ENCODE data around the gene MELTF.
"Not testable (repeated sequence)": the region's sequence is repeated elsewhere in the genome, so short reads cannot be mapped to it uniquely, and the experiment has no call there.

Gene MELTF

GRCh38 chr3:197029511-197030167 is at the start of gene MELTF:
Gene MELTF, minus strand, starts transcription at chr3:197029817. Its CDS starts 115 bp downstream, at chr3:197029702.
- H3K4me3 ChIP-seq (ENCODE audit: low read depth, low read length) = peak within 1 kb of the TSS; percentile 50
- DNase-seq (ENCODE audit: low read depth) = peak; percentile 61
- peak; percentile 47 for TF ChIP-seq CTCF (conservative IDR thresholded peaks at IDR 0.05; ENCODE audit: low read depth, low read length)

GRCh38 chr3:197076415-197076814 is 46.8 kb upstream of the MELTF start:
- TF ChIP-seq CTCF (conservative IDR thresholded peaks at IDR 0.05; ENCODE audit: low read depth, low read length) = no peak
- DNase-seq (ENCODE audit: low read depth) = no peak
- no peak overlapping the region for H3K4me3 ChIP-seq (ENCODE audit: low read depth, low read length)

GRCh38 chr3:197068077-197068476 is 38.5 kb upstream of the MELTF start:
- no peak overlapping the region for H3K4me3 ChIP-seq (ENCODE audit: low read depth, low read length)
- no peak for TF ChIP-seq CTCF (conservative IDR thresholded peaks at IDR 0.05; ENCODE audit: low read depth, low read length)
- DNase-seq (ENCODE audit: low read depth) = no peak

GRCh38 chr3:197064771-197065170 is 35.2 kb upstream of the MELTF start:
- DNase-seq (ENCODE audit: low read depth) = no peak
- H3K4me3 ChIP-seq (ENCODE audit: low read depth, low read length) = no peak overlapping the region
- TF ChIP-seq CTCF (conservative IDR thresholded peaks at IDR 0.05; ENCODE audit: low read depth, low read length) = no peak

GRCh38 chr3:197062446-197062845 is 32.8 kb upstream of the MELTF start:
- H3K4me3 ChIP-seq (ENCODE audit: low read depth, low read length) = no peak overlapping the region
- DNase-seq (ENCODE audit: low read depth) = no peak
- TF ChIP-seq CTCF (conservative IDR thresholded peaks at IDR 0.05; ENCODE audit: low read depth, low read length) = no peak

- DNase-seq (ENCODE audit: low read depth); H3K4me3 ChIP-seq (ENCODE audit: low read depth, low read length): not testable (repeated sequence)
Observed at GRCh38 chr3:197051637-197052036, 22.0 kb upstream of the MELTF start.

GRCh38 chr3:197050511-197050910 is 20.9 kb upstream of the MELTF start:
- no peak for TF ChIP-seq CTCF (conservative IDR thresholded peaks at IDR 0.05; ENCODE audit: low read depth, low read length)
- no peak overlapping the region for H3K4me3 ChIP-seq (ENCODE audit: low read depth, low read length)
- DNase-seq (ENCODE audit: low read depth) = no peak

Data from choroid plexus epithelial cell (primary cell).